Spleen (tissue), 7 donors: ENCODE results near the gene CNDP1.

Experiments used
- POLR2A ChIP-seq, 3 donors: fragments of 450-650 bp; IDR thresholded peaks; one replicate each; pipeline ENCODE4 v1.5.1; 2017; ENCODE audit warnings: antibody characterized with exemption in 3 of 3, mild to moderate bottlenecking in 1 of 3
- TF ChIP-seq, protein P1 (sequence below), 11 experiments: fragments of 200-600 bp in 7 of 11; fragments of 450-650 bp in 4 of 11; sonication (generic) in 4 of 11; IDR thresholded peaks in 8 of 11; conservative IDR thresholded peaks in 3 of 11; 1 replicate in 7 of 11; 2 replicates in 4 of 11; pipeline versions ENCODE4 v1.4.0 to v1.8.0; 2016 to 2021; ENCODE audit warnings: antibody characterized with exemption in 11 of 11, inconsistent platforms in 4 of 11, mild to moderate bottlenecking in 1 of 11
- donor health status: DM: no; HTN: no; CAD: no; lungs with moderate emphysema.
- donor health status: DM: no; HTN: no; CAD: no.
- donor health status: DM: no; HTN: no; CAD: no.

DNA sequence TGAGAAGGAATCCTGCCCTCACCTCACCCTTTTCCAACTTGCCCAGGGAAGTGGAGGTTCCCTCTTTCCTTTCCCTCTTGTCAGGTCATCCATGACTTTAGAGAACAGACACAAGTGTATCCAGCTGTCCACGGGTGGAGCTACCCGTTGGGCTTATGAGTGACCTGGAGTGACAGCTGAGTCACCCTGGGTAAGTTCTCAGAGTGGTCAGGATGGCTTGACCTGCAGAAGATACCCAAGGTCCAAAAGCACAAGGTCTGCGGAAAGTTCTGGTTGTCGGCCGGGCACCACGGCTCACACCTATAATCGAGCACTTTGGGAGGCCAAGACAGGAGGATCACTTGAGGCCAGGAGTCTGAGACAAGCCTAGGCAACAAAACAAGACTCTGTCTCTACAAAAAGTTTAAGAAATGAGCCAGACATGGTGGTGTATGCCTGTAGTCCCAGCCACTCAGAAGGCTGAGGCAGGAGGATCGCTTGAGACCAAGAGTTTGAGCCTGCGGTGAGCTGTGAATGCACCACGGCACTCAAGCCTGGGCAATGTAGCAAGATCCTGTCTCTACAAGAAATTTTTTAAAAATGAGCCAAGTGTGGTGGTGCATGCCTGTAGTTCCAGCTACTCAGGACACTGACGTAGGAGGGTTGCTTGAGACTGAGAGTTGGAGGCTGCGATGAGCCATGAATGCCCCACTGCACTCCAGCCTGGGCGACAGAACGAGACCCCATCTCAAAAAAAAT, 14.0 kb upstream of the CNDP1 start:
- TF ChIP-seq, protein P1, sequence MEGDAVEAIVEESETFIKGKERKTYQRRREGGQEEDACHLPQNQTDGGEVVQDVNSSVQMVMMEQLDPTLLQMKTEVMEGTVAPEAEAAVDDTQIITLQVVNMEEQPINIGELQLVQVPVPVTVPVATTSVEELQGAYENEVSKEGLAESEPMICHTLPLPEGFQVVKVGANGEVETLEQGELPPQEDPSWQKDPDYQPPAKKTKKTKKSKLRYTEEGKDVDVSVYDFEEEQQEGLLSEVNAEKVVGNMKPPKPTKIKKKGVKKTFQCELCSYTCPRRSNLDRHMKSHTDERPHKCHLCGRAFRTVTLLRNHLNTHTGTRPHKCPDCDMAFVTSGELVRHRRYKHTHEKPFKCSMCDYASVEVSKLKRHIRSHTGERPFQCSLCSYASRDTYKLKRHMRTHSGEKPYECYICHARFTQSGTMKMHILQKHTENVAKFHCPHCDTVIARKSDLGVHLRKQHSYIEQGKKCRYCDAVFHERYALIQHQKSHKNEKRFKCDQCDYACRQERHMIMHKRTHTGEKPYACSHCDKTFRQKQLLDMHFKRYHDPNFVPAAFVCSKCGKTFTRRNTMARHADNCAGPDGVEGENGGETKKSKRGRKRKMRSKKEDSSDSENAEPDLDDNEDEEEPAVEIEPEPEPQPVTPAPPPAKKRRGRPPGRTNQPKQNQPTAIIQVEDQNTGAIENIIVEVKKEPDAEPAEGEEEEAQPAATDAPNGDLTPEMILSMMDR (IDR thresholded peaks at IDR 0.05 in 8 of 11, conservative IDR thresholded peaks at IDR 0.05 in 3 of 11) = no peak
- no peak for TF ChIP-seq POLR2A (IDR thresholded peaks at IDR 0.05)
